Retina (tissue), 1 donor: ENCODE results near the gene TAMALIN.

ENCODE experiments used
- DNase-seq: peaks from one replicate; pipeline ENCODE4 v3.0.0-alpha.2; 2016

Gene TAMALIN

GRCh38 chr12:52037248-52037861 is 30.6 kb downstream of the TAMALIN start:
- DNase-seq: peak; percentile 70

GRCh38 chr12:52038447-52038846 is 31.7 kb downstream of the TAMALIN start:
- no peak for DNase-seq

GRCh38 chr12:52041035-52041434 is 34.3 kb downstream of the TAMALIN start:
- no peak for DNase-seq

GRCh38 chr12:52041695-52042123 is 35.0 kb downstream of the TAMALIN start:
- no peak for DNase-seq

GRCh38 chr12:52042706-52043385 is 36.1 kb downstream of the TAMALIN start:
- DNase-seq: no peak

- no peak for DNase-seq
Observed at GRCh38 chr12:52043386-52044212, 36.9 kb downstream of the TAMALIN start.

- DNase-seq: no peak
Observed at GRCh38 chr12:52044292-52044983, 37.7 kb downstream of the TAMALIN start.

- DNase-seq: no peak
Observed at GRCh38 chr12:52045794-52046199, 39.1 kb downstream of the TAMALIN start.

- DNase-seq: no peak
Observed at GRCh38 chr12:52046859-52047258, 40.1 kb downstream of the TAMALIN start.

- no peak for DNase-seq
Observed at GRCh38 chr12:52049286-52049685, 42.5 kb downstream of the TAMALIN start.

GRCh38 chr12:52049688-52050087 is 42.9 kb downstream of the TAMALIN start:
- no peak for DNase-seq

- DNase-seq: no peak
Observed at GRCh38 chr12:52050116-52050757, 43.5 kb downstream of the TAMALIN start.

GRCh38 chr12:52050758-52051541 is 44.2 kb downstream of the TAMALIN start, which contains the start of gene NR4A1:
Gene NR4A1 (plus strand): TSS chr12:52051442. CDS start chr12:52054329, 2,887 bp downstream.
- DNase-seq: peak; percentile 85

GRCh38 chr12:52052468-52053186 is 45.9 kb downstream of the TAMALIN start:
- DNase-seq: no peak

- DNase-seq: no peak
Observed at GRCh38 chr12:52053536-52054209, 46.9 kb downstream of the TAMALIN start.

- DNase-seq: no peak
Observed at GRCh38 chr12:52054231-52054832, 47.6 kb downstream of the TAMALIN start.

- DNase-seq: no peak
Observed at GRCh38 chr12:52054833-52055730, 48.3 kb downstream of the TAMALIN start.
